ENCODE data around the gene NRCAM.

The NRCAM gene

GRCh38 chr7:108132551-108133265, 323.5 kb downstream of the NRCAM start:
- H3K9ac ChIP-seq (ENCODE audit: low read depth in 1 of 2, low read length in 2 of 2), result no peak overlapping the region
- no peaks in the 10 kb centered on the region for H3K9me3 ChIP-seq (ENCODE audit: control insufficient read depth in 1 of 2, low read length in 2 of 2)
- H3K4me3 ChIP-seq (ENCODE audit: low read depth in 1 of 2, low read length in 2 of 2), result no peak overlapping the region
- H3K27me3 ChIP-seq (ENCODE audit: control insufficient read depth in 1 of 2, insufficient read depth in 2 of 2, low read length in 2 of 2), result no peaks in the 10 kb centered on the region
- no peak overlapping the region for H3K27ac ChIP-seq (ENCODE audit: low read depth, low read length)
- H3K4me1 ChIP-seq (ENCODE audit: control insufficient read depth in 1 of 2, insufficient read depth in 2 of 2, low read length in 2 of 2), result no peaks in the 10 kb centered on the region
- no peaks in the 10 kb centered on the region for H3K36me3 ChIP-seq (ENCODE audit: control insufficient read depth in 1 of 2, insufficient read depth in 2 of 2, low read length in 2 of 2)

DNA sequence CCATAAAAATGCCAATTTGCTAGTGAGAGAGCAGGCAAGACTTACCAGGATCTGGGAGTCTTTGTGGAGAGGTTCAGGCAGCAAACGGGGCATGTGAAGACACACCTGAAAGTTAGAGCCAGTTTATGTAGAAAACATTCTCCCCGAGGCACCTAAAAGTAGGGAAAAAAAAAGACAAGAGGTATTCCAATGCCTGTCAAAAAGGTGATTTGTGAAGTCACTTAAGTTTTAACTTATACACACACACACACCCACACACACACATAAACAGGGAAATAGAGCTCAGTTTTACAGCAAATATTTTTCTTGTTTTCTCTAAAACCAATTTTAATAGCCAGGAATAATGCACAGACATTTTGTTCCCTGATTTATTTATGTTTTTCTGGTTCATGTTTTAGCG, 326.0 kb downstream of the NRCAM start, which contains the start of gene LAMB4:
LAMB4 (minus strand) TSS at position 101 of the 400 bp plus-strand sequence. CDS start 7,197 bp downstream, outside the sequence.
- Histone ChIP-seq H3K9ac (ENCODE audit: low read depth in 1 of 2, low read length in 2 of 2) (no peak within 1 kb of the TSS), H3K36me3 (ENCODE audit: control insufficient read depth in 1 of 2, insufficient read depth in 2 of 2, low read length in 2 of 2) (no peaks in the 10 kb centered on the region), H3K4me3 (ENCODE audit: low read depth in 1 of 2, low read length in 2 of 2) (no peak within 1 kb of the TSS), H3K9me3 (ENCODE audit: control insufficient read depth in 1 of 2, low read length in 2 of 2) (no peaks in the 10 kb centered on the region), H3K4me1 (ENCODE audit: control insufficient read depth in 1 of 2, insufficient read depth in 2 of 2, low read length in 2 of 2) (no peaks in the 10 kb centered on the region), H3K27me3 (ENCODE audit: control insufficient read depth in 1 of 2, insufficient read depth in 2 of 2, low read length in 2 of 2) (no peaks in the 10 kb centered on the region), H3K27ac (ENCODE audit: low read depth, low read length) (no peak within 1 kb of the TSS)

DNA sequence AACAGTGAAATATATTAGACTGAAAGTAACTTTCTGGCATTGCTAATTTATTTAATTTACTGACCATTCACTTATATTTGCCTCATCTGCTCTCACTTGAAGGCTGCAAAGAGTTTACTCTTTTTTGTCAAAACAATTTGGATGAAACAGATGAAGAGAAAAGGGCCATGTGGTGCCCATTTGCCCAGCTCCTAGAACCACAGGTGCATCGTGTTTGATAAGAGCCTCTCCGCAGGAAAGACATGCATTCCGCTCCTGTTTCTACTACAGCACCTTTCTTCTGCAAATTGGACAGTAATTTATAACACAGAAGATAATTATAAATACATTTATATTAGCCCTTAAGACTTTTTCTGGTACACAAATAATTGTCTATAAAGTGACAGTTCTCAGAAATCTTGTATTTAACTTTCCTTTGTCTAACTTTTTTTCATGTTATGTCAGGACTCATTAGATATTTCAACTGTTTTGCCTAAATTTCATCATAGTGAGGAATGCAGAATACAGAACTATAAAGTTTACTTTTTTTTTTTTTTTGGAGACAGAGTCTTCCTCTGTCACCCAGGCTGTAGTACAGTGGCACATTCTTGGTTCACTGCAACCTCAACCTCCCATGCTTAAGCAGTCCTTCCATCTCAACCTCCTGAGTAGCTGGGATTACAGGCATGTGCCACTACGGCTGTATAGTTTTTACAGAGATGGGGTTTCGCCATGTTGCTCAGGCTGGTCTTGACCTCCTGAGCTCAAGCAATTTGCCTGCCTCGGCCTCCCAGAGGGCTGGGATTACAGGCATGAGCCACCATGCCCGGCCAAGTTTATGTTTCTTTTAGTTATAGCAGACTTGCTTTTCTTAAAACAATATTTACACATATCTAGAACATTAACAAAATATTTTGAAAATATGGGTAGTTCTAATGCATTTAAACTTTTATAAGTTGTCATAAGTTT, 326.9 kb downstream of the NRCAM start:
- Histone ChIP-seq H3K27me3 (ENCODE audit: control insufficient read depth in 1 of 2, insufficient read depth in 2 of 2, low read length in 2 of 2) (no peaks in the 10 kb centered on the region), H3K4me1 (ENCODE audit: control insufficient read depth in 1 of 2, insufficient read depth in 2 of 2, low read length in 2 of 2) (no peaks in the 10 kb centered on the region), H3K36me3 (ENCODE audit: control insufficient read depth in 1 of 2, insufficient read depth in 2 of 2, low read length in 2 of 2) (no peaks in the 10 kb centered on the region), H3K4me3 (ENCODE audit: low read depth in 1 of 2, low read length in 2 of 2) (no peak overlapping the region), H3K9me3 (ENCODE audit: control insufficient read depth in 1 of 2, low read length in 2 of 2) (no peaks in the 10 kb centered on the region), H3K27ac (ENCODE audit: low read depth, low read length) (no peak overlapping the region), H3K9ac (ENCODE audit: low read depth in 1 of 2, low read length in 2 of 2) (no peak overlapping the region)

DNA sequence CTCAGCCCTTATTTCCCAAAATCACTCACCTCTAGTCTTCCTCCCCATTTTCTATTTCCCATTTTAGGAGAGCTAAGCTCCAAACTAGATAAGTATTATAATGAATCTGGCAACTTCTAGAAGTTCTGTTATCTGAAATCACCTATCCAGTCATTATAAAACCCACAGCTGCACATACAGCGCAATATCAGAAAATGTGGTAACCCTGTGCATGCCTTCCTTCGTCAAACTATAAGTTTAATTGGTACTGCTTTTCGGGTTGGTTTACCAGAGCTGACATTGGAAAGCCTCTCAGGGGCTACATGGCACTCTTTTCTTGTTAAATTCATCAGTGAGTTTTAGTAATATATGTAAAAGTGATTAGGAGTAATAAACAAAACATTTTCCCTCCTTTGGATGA, 327.7 kb downstream of the NRCAM start:
- H3K9me3 ChIP-seq (ENCODE audit: control insufficient read depth in 1 of 2, low read length in 2 of 2), result no peaks in the 10 kb centered on the region
- H3K36me3 ChIP-seq (ENCODE audit: control insufficient read depth in 1 of 2, insufficient read depth in 2 of 2, low read length in 2 of 2), result no peaks in the 10 kb centered on the region
- no peak overlapping the region for H3K4me3 ChIP-seq (ENCODE audit: low read depth in 1 of 2, low read length in 2 of 2)
- H3K4me1 ChIP-seq (ENCODE audit: control insufficient read depth in 1 of 2, insufficient read depth in 2 of 2, low read length in 2 of 2), result no peaks in the 10 kb centered on the region
- no peaks in the 10 kb centered on the region for H3K27me3 ChIP-seq (ENCODE audit: control insufficient read depth in 1 of 2, insufficient read depth in 2 of 2, low read length in 2 of 2)
- no peak overlapping the region for H3K27ac ChIP-seq (ENCODE audit: low read depth, low read length)
- H3K9ac ChIP-seq (ENCODE audit: low read depth in 1 of 2, low read length in 2 of 2), result no peak overlapping the region

DNA sequence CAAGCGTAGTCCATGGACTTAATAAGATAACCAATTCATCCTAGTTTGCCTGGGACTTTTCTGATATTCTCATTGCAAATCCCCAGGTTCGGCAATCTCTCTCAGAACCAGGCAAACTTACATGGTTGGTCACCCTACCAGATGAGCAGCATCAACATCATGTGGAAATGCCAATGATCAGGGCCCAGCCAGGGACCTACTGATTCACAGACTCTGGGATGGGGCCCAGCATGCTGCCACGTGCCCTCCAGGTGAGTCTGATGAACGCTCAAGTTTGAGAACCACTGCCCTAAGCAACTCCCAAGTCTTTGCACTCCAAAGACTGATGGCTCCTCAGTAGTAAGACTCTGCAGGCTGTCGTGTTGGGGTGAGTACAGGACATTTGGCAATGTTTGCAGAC, 328.8 kb downstream of the NRCAM start:
- no peaks in the 10 kb centered on the region for H3K9me3 ChIP-seq (ENCODE audit: control insufficient read depth in 1 of 2, low read length in 2 of 2)
- no peak overlapping the region for H3K27ac ChIP-seq (ENCODE audit: low read depth, low read length)
- no peak overlapping the region for H3K4me3 ChIP-seq (ENCODE audit: low read depth in 1 of 2, low read length in 2 of 2)
- H3K36me3 ChIP-seq (ENCODE audit: control insufficient read depth in 1 of 2, insufficient read depth in 2 of 2, low read length in 2 of 2), result no peaks in the 10 kb centered on the region
- H3K9ac ChIP-seq (ENCODE audit: low read depth in 1 of 2, low read length in 2 of 2), result no peak overlapping the region
- H3K4me1 ChIP-seq (ENCODE audit: control insufficient read depth in 1 of 2, insufficient read depth in 2 of 2, low read length in 2 of 2), result no peaks in the 10 kb centered on the region
- no peaks in the 10 kb centered on the region for H3K27me3 ChIP-seq (ENCODE audit: control insufficient read depth in 1 of 2, insufficient read depth in 2 of 2, low read length in 2 of 2)

GRCh38 chr7:108124820-108125219, 331.4 kb downstream of the NRCAM start:
- H3K9ac ChIP-seq (ENCODE audit: low read depth in 1 of 2, low read length in 2 of 2), result no peak overlapping the region
- H3K9me3 ChIP-seq (ENCODE audit: control insufficient read depth in 1 of 2, low read length in 2 of 2), result no peaks in the 10 kb centered on the region
- H3K27ac ChIP-seq (ENCODE audit: low read depth, low read length), result no peak overlapping the region
- no peaks in the 10 kb centered on the region for H3K36me3 ChIP-seq (ENCODE audit: control insufficient read depth in 1 of 2, insufficient read depth in 2 of 2, low read length in 2 of 2)
- H3K27me3 ChIP-seq (ENCODE audit: control insufficient read depth in 1 of 2, insufficient read depth in 2 of 2, low read length in 2 of 2), result no peaks in the 10 kb centered on the region
- no peaks in the 10 kb centered on the region for H3K4me1 ChIP-seq (ENCODE audit: control insufficient read depth in 1 of 2, insufficient read depth in 2 of 2, low read length in 2 of 2)
- H3K4me3 ChIP-seq (ENCODE audit: low read depth in 1 of 2, low read length in 2 of 2), result no peak overlapping the region

DNA sequence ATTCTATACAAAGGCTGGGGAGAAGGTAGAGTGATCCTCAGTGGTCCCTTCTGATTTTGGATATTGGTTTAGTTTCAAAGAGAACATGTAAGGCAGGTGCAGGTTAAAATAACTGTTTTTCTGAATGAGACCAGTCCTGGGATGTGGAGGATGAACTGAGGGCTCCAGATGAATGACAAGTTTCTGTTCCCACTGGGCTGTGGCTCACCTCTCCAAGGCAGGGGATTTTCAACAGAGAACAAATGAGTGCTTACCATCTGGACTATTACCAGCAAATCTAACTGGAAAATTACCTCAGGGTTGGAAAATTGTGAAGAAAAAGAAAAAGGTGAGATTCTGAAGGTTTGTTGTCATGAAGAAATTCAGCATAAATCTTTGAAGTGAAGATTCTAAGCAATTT, 334.1 kb downstream of the NRCAM start:
- no peak overlapping the region for H3K4me3 ChIP-seq (ENCODE audit: low read depth in 1 of 2, low read length in 2 of 2)
- no peaks in the 10 kb centered on the region for H3K9me3 ChIP-seq (ENCODE audit: control insufficient read depth in 1 of 2, low read length in 2 of 2)
- H3K4me1 ChIP-seq (ENCODE audit: control insufficient read depth in 1 of 2, insufficient read depth in 2 of 2, low read length in 2 of 2), result no peaks in the 10 kb centered on the region
- no peaks in the 10 kb centered on the region for H3K27me3 ChIP-seq (ENCODE audit: control insufficient read depth in 1 of 2, insufficient read depth in 2 of 2, low read length in 2 of 2)
- no peak overlapping the region for H3K27ac ChIP-seq (ENCODE audit: low read depth, low read length)
- H3K36me3 ChIP-seq (ENCODE audit: control insufficient read depth in 1 of 2, insufficient read depth in 2 of 2, low read length in 2 of 2), result no peaks in the 10 kb centered on the region
- H3K9ac ChIP-seq (ENCODE audit: low read depth in 1 of 2, low read length in 2 of 2), result no peak overlapping the region

DNA sequence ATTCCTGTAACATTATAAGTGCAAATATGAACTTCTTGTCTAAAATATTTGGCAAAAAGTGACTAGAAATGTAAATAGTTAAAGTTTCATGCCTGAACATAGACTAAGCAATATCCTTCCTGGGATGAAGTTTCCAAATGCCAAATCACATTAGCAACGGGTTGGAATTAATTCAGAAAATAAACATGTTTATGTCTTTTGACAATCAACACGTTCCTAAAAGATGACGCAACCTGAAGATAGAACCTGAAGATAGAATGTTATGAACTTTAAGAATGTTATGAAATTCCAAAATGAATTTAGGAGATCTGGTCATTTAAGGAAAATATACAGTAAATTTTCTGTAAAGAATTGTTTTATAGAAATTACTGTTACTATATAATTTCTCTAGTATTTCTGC, 335.3 kb downstream of the NRCAM start:
- no peaks in the 10 kb centered on the region for H3K9me3 ChIP-seq (ENCODE audit: control insufficient read depth in 1 of 2, low read length in 2 of 2)
- no peak overlapping the region for H3K9ac ChIP-seq (ENCODE audit: low read depth in 1 of 2, low read length in 2 of 2)
- H3K27me3 ChIP-seq (ENCODE audit: control insufficient read depth in 1 of 2, insufficient read depth in 2 of 2, low read length in 2 of 2), result no peaks in the 10 kb centered on the region
- H3K4me3 ChIP-seq (ENCODE audit: low read depth in 1 of 2, low read length in 2 of 2), result no peak overlapping the region
- no peak overlapping the region for H3K27ac ChIP-seq (ENCODE audit: low read depth, low read length)
- H3K4me1 ChIP-seq (ENCODE audit: control insufficient read depth in 1 of 2, insufficient read depth in 2 of 2, low read length in 2 of 2), result no peaks in the 10 kb centered on the region
- H3K36me3 ChIP-seq (ENCODE audit: control insufficient read depth in 1 of 2, insufficient read depth in 2 of 2, low read length in 2 of 2), result no peaks in the 10 kb centered on the region

DNA sequence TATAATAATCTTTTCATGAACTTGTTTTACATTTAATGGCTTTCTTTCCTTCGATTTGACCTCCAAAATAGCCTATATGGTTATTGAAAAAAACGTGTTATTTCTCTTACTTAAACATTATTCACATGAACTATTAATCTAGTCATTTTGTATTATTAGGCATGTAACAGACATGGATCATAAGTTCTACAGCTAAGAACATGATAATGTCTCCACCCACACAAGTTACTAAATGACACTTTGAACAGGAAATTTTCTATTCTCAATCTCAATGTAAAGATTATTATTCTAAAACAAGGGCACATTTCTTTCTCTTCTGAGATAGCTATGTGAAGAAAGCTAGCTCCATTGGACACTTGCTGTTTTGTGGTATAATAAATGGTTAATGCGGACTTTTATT, 336.0 kb downstream of the NRCAM start:
- Histone ChIP-seq H3K4me3 (ENCODE audit: low read depth in 1 of 2, low read length in 2 of 2) (no peak overlapping the region), H3K27ac (ENCODE audit: low read depth, low read length) (no peak overlapping the region), H3K9ac (ENCODE audit: low read depth in 1 of 2, low read length in 2 of 2) (no peak overlapping the region), H3K36me3 (ENCODE audit: control insufficient read depth in 1 of 2, insufficient read depth in 2 of 2, low read length in 2 of 2) (no peaks in the 10 kb centered on the region), H3K9me3 (ENCODE audit: control insufficient read depth in 1 of 2, low read length in 2 of 2) (no peaks in the 10 kb centered on the region), H3K4me1 (ENCODE audit: control insufficient read depth in 1 of 2, insufficient read depth in 2 of 2, low read length in 2 of 2) (no peaks in the 10 kb centered on the region), H3K27me3 (ENCODE audit: control insufficient read depth in 1 of 2, insufficient read depth in 2 of 2, low read length in 2 of 2) (no peaks in the 10 kb centered on the region)

GRCh38 chr7:108118959-108119358, 337.3 kb downstream of the NRCAM start:
- Histone ChIP-seq H3K27me3 (ENCODE audit: control insufficient read depth in 1 of 2, insufficient read depth in 2 of 2, low read length in 2 of 2) (no peaks in the 10 kb centered on the region), H3K36me3 (ENCODE audit: control insufficient read depth in 1 of 2, insufficient read depth in 2 of 2, low read length in 2 of 2) (no peaks in the 10 kb centered on the region), H3K27ac (ENCODE audit: low read depth, low read length) (no peak overlapping the region), H3K4me1 (ENCODE audit: control insufficient read depth in 1 of 2, insufficient read depth in 2 of 2, low read length in 2 of 2) (no peaks in the 10 kb centered on the region), H3K9ac (ENCODE audit: low read depth in 1 of 2, low read length in 2 of 2) (no peak overlapping the region), H3K4me3 (ENCODE audit: low read depth in 1 of 2, low read length in 2 of 2) (no peak overlapping the region), H3K9me3 (ENCODE audit: control insufficient read depth in 1 of 2, low read length in 2 of 2) (no peaks in the 10 kb centered on the region)
